Left hindlimb (tissue), 1 donor: ENCODE results near the gene DPF1.

Experiments used
- DNase-seq: peaks from one replicate; pipeline ENCODE4 v3.0.0-alpha.2; 2018

DPF1 gene

DNA sequence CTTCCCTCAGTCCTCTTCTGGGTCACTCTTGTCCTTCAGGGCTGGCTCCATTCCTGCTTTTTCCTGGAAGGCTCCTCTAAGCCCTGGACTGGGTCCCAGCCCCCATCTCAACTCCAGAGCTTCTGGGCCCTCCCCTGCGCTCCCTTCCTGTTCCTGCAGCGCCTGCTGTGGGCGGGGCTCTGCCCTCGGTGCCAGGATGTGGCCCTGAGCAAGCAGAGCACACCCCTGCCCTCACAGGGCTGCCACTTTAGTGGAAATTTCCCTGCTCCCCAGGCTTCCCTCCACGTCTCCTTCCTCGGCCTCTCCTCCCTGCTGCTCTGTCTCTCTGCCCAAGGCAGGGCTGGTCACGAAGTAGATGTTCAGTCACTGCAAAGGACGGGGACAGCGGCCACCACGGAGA lies 28.8 kb downstream of the DPF1 start:
- DNase-seq: no peak

DNA sequence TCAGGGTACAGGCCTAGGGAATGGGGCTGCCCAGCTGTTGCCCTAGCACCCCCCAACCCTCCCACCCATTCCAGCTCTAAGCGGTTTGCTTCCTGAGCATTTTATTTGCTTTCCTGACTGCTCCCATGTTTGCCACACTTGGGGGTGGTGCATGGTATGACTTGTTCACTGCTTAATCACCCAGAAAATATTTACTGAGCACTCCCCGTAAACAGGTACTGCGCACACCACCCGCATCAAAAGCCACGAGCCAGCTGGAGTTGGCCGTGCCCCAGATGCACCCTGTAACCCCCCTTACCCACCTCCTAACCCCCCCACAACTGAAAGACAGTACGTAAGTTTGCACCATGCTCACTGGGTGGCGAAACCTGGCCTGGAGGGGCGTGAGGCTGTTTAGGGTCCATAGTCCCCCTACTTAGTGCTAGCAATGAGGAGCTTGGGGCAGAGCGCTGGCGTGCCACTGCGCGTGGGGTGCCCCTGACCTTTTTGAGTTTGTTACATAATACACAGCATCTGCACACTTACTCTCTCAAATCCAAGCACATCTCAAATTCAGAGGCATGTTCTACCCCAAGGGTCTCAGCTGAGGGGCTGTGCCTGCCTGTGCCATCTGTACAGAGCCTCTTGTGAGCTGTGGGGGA lies 29.8 kb downstream of the DPF1 start:
- no peak for DNase-seq

DNA sequence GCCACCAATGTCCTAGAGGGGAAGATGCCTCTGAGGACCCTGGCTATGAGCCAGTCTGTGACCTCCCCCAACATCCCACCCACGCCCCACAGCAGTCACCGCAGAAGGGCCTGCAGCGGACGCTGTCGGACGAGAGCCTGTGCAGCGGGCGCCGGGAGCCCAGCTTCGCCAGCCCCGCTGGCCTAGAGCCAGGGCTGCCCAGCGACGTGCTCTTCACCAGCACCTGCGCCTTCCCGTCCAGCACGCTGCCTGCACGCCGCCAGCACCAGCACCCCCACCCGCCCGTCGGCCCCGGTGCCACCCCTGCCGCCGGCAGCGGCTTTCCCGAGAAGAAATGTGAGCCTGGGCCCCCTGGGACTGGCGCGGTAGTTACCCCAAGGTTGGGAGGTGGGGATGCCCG lies 30.6 kb downstream of the DPF1 start:
- DNase-seq: no peak

DNA sequence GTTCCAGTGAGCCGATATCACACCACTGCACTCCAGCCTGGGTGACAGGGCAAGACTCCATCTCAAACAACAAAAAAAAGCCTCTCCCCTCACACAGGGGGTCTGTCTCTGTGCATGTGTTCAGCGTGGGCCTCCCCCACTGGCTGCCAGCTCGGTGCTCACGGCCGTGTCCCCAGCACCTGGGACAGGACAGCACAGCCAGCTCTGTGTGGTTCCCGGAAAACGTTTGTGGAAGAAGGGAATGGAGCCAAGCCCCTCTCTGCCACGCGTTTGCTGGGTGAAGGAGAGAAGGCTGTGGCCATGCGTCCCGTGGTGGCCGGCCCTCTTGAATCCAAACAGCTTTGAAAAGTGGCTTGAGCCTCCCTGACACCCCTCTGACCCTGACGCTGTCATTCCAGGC lies 32.3 kb downstream of the DPF1 start:
- no peak for DNase-seq

DNA sequence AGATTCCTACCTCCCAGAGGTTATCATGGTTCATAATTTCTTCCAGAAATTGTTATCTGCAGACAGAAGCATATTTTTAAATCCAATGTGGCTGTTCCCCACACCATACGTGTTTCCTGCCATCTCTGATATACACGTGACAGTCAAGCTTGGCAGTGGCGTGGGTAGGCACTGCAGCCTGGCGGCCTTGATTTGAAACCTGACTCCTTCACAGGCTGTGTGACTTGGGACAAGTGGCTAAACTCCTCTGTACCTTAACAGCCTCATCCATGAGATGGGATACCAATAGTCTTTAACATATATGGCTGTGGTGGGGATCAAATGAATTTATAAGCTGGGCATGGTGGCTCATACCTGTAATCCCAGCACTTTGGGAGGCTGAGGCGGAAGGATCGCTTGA lies 33.2 kb downstream of the DPF1 start:
- DNase-seq: no peak

DNA sequence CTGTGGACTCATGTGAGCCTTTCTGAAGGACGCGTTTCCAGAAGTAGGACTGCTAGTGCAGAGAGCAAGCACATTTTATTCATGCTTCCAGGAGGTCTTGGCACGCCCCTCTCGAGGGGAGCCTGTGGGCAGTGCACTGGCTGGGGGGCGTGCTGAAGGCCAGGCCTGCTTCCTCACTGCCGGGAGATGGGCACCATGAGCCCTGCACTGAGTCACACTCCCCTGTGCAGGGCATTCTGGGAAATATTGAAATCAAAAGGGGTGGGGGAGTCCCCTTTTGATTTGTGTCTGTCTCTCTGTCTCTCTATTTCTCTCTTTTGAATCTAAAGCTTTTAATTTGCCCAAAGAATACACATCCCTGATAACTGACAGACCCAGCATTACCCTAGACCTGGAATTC lies 34.0 kb downstream of the DPF1 start:
- no peak for DNase-seq

DNA sequence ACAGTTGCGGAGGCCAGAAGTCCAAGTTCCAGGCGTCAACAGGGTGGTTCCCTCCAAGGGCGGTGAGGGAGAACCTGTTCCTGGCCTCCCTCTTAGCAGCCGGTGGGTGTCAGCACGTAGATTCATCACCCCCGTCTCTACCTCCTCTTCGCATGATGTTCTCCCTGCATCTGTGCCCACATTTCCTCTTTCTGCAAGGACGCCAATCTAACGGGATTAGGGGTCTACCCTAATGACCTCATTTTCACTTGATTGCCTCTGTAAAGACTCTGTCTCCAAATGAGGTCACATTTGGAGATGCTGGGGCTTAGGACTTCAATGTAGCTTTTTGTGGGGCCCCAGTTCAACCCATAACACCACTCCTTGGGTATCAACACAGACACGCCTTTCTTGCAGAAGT lies 38.5 kb downstream of the DPF1 start:
- DNase-seq: no peak

DNA sequence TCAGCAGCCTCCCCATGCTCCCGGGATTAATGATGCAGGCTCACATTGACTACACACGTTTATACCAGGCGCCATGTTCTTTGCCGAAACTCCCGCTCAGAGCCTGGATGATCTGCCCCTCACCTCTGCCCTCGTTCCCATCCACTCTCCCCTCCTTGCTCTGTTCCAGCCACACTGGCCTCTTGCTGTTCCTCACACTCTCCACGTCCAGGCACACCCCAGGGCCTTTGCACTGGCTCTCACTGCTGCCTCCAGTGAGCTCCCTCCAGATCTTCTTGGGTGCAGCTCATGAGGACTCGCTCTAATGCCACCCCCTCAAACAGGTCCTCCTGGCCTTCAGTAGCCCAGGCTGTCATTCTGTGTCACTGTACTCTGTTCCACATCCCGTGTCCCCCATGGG lies 39.2 kb downstream of the DPF1 start:
- DNase-seq: no peak

DNA sequence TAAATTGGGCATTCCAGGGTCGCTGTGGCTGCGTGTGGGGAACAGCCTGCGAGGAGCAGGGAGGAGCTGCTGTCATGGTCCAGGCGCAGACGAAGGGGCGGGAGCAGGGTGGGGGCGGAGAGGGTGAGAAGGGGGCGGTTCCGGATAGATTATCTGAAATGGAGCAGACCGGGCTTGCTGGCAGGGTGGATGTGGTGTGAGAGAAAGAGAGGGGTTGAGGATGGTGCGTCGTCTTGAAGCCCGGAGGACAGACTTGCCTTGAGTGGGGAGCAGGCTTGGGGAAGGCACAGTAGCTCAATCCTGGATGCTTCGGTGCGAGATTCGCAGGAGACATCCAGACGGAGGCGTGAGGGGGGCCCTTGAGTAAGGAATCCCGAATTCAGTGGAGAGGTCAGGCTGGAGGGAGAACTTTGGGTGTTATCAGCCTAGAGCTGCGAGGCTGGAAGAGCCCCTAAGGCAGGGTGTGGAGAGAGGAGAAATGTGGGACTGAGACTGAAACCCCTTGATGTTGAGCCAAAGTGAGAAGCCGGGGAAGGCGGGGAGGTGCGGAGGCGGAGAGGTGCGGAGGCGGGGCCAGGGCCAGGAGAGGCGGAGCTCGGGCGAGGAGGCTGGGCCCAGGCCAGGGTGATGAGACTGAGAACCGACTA lies 40.6 kb downstream of the DPF1 start:
- DNase-seq: peak; percentile 69

DNA sequence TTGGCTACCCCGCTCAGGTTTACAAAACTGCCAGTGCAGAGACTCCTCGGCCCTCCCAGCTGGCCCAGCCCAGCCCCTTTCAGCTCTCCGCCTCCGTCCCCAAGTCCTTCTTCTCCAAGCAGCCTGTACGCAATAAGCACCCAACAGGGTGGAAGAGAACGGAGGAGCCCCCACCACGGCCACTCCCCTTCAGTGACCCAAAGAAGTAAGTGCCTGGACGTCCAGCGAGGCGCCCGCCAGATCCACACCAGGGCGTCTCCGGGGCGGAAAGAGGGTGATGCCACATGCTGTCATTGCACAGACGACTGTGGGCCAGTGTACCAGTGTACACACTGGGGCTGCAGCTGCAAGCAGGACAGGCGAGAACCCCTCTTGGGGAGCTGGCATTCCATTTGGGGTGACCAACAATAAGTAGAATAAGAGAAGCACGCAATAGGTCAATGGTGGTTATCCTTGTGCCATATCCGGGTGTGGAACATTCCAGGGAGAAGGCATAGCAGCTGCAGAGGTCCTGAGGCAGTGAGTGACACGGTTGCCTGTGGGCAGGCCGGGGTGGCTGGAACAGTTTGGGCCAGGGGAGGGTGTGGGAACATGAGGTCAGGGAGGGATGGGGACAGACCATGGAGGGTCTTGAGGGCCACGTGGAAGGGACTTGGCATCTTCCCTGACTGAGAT lies 41.3 kb downstream of the DPF1 start:
- no peak for DNase-seq

DNA sequence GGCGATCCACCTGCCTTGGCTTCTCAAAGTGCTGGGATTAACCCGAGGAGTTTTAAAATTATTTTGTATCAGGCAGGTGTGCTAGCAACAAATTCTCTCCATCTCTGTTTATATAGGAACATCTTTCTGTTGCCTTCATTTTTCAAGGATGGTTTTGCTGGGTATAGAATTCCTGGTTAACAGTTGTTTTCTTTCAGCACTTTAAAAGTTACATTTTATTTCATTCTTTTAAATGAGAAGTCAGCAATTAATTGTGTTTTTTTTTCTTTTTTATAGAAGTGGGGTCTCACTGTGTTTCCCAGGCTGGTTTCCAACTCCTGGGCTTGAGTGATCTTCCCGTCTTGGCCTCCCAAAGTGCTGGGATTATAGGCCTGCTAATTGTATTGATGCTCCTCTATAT lies 44.0 kb downstream of the DPF1 start:
- DNase-seq: no peak

DNA sequence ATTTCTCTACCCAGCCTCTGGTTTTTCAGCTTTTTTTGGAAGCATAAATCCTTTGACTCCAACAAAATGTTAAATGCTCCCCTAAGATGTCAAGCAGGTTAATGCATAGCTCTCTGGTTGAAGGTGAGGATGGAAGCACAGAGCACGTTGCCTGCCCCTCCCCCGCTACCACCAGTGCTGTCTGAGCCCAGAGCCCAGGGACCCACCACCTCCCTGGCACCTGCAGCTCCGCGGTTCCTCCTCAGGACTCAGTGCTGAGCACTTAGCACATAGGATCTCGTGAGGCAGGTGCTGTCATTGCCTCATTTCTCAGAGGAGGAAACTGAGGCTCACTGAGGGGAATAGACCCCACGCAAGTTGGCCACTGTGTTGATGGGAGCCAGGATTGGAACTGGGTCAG lies 48.6 kb downstream of the DPF1 start:
- DNase-seq: no peak

DNA sequence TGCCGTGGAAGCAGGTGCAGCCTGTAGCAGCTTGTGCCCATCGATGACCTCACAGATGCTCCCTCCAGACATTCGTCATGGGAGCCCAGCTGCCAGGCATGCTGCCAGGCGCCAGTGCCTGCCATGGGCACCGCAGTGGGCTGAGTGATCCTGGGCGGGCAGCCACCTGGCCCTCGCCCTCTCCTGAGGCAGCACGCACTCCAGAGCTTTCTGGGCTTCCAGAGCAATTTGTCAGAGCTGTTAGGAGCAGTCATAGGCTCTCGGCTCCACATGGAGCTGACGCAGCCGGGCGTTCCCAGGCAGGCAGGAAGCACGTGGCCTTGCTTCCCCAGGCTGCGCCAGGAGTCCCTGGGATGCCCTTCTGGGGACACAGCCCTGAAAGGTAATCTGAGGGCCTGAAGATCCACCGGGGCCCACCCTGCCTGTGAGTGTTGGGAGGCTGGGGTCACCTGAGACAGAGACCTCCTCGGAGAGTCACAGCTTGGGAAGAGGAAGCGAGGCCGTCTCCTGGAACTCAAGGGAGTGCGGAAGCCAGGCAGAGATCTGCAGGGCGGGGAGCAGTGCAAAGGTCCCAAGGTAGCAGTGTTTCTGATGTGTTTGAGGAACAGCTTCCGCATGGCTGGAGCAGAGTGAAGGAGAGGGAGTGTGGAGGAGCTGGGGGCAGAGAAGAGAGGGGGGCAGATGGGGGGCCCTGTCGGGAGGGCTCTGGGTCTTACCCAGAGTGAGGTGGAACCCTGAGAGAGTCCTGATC lies 50.6 kb downstream of the DPF1 start:
- peak; percentile 83 for DNase-seq

DNA sequence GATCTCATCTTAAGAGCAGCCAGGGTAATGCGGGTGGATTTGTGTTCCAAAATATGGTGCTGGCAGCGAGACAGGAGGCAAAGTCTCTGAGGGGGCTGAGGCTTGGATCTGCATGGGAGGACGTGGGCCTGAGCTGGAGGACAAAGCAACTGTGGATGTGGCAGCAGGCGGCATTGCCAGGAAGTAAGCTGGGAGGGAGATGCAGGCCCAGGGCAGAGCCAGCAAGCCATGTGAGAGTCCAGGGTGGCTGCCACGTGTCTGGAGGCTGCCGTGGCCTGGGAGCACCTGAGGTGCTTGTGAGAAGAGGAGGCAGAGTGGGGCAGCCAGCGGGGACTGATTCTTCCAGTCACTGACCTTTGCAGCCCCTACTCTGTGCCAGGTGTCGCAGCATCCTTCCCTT lies 52.0 kb downstream of the DPF1 start:
- DNase-seq: no peak

DNA sequence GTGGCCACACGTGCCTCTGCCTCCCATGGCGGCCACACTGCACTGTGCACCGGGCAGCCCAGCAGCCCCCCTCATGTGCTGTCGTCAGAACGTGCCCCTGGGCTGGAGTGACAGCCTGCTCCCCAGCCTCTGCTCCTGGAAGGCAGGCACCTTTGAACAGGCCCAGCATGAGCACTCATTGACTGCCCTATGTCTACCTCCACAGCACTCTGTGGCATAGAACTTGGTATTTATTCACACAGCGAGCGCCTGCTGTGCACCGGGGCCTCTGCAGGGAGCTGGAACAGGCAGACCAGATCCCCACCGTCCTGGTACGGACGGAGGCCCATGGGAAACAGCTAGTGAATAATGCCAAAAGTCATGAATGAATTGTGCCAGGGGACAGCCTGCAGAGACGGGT lies 53.7 kb downstream of the DPF1 start:
- no peak for DNase-seq

DNA sequence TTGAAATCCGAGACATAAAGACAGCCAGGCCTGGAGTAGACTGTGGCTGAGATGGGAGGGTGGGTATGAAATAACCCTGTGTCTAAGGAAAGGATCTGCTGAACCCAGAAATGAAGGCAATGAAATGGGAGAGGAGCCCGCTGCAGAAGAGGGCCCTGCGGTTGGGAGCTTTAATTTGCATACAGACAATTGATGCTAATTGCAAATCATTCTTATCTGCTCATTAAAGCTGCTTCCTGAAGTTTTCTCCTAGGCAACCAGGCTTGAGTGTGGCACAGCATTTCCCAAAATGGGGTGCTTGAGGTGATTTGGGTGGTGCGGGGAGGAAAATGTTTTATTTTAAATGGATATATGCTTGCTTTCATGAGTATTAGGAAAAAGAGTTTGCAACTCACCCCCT lies 55.4 kb downstream of the DPF1 start:
- no peak for DNase-seq

DNA sequence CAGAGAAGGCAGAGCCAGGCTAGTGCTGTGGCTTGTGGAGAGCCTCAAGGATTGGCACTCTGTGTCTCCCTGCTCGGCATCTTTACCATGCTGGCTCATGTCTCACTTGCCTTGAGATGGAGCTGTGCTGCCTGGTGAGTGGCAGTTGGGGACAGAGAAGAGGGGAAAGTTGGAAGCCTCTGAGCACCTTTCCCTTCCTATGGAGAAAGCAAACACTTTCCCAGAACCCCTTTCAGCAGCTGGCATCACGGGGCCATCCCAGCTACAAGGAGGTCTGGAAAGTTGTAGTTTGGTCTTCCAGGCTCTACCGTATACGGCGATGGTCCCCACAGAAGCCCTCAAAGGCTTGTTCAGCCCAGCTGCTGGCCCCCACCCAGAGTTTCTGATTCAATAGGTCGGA lies 58.7 kb downstream of the DPF1 start:
- DNase-seq: no peak

DNA sequence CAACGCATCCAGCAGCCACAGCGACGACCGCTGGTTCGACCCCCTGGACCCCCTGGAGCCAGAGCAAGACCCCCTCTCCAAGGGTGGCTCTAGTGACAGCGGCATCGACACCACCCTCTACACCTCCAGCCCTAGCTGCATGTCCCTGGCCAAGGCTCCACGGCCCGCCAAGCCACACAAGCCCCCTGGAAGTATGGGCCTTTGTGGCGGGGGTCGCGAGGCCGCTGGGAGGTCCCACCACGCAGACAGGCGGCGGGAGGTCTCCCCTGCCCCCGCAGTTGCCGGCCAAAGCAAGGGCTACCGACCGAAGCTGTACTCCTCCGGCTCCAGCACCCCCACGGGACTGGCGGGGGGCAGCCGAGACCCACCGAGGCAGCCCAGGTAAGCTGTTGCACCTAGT lies 59.5 kb downstream of the DPF1 start:
- no peak for DNase-seq

DNA sequence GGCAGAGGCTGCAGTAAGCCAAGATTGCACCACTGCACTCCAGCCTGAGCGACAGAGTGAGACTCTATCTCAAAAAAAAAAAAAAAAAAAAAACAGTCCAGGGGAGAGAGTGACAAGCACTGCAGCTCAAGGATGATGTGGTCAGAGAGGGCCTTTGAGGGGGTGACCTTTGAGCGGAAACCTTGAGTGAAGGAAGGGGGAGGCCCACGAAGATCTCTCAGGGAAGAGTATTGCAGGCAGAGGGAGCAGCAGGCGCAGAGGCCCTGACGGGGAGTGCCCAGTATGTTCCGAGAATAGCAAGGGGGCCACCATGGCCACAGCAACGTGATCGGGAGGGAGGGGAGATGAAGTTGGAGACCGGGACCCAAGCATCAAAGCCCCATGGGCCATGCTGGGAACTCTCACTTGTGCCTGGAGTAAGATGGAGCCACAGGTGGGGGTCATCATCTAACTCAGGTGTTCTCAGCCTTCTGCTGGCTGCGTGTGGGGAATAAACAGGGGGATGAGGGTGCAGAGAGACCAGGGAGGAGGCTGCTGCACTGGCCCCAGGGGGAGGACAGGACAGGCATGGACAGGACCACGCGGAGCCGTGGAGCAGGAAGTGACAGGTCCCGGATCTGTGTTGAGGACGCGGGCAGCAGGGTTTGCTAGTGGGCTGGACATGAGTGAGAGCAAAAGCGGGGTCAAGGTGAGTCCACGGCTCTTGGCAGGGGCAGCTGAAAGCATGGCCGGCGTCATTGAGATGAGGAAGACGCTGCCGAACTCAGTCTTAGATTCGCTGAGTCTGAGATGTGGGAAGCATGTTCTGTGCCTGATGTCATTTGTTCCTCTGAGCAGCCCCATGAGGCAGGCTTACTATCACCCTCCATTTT lies 60.4 kb downstream of the DPF1 start:
- DNase-seq: no peak

DNA sequence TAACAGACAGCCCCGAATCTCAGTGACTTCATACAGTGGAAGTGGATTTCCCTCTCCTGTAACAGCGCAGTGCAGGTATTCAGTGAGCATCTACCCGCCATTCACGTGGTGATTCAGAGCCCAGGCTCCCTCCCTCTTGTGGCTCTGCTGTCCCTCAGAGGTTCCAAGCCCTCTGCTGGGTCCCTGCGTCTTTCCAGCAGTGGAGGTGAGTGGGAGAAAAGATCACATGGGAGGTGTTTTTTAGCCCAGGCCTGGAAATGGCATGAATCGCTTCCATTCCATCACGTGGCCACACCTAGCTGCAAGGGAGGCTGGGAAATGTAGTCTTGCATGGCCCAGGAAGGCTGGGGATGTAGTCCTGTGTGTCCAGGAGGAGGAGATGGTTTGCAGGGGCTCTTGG lies 61.4 kb downstream of the DPF1 start:
- DNase-seq: no peak

DNA sequence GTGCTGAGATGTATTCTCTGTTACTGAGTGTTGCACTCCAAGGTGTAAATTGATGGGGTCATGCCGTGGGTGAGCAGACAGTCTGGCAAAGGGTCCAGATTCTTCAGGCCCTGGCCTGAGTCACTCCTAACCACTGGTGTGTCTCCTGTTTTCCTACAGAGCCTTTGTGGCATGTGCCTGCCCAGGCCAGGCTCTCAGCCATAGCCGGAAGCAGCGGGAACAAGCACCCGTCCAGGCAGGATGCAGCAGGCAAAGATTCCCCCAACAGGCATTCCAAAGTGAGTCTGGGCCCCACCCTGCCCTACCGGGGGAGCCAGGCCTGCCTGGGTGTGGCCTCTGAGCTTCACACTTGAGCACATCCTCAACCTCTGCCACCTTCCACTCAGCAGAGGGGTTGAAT lies 61.9 kb downstream of the DPF1 start:
- DNase-seq: no peak
